ENCODE measurements around the gene TBCEL.
"Not testable (repeated sequence)": the region's sequence is repeated elsewhere in the genome, so short reads cannot be mapped to it uniquely, and the experiment has no call there.

The TBCEL gene

GRCh38 chr11:121018746-121019145 lies 5.2 kb upstream of the TBCEL start:
- Histone ChIP-seq H3K27me3 (ENCODE audit: insufficient read depth, low read depth, severe bottlenecking) (no peaks in the 10 kb centered on the region), H3K36me3 (no peaks in the 10 kb centered on the region), H3K9me3 (ENCODE audit: severe bottlenecking) (no peaks in the 10 kb centered on the region), H3K27ac (peak overlapping the region; percentile 31; the same call in 1 of the 2 replicates), H3K4me3 (ENCODE audit: low read depth, low read length) (no peak overlapping the region)
- DNase-seq = peak; percentile 27
- TF ChIP-seq CTCF (IDR thresholded peaks at IDR 0.05; ENCODE audit: low read depth, low read length) = no peak

GRCh38 chr11:121021718-121022117 lies 2.2 kb upstream of the TBCEL start:
- not testable (repeated sequence) for H3K36me3 ChIP-seq; H3K4me3 ChIP-seq (ENCODE audit: low read depth, low read length); H3K27ac ChIP-seq; DNase-seq; H3K27me3 ChIP-seq (ENCODE audit: insufficient read depth, low read depth, severe bottlenecking); H3K9me3 ChIP-seq (ENCODE audit: severe bottlenecking)

GRCh38 chr11:121024989-121025388 lies 1.1 kb downstream of the TBCEL start:
- DNase-seq = no peak

GRCh38 chr11:121029153-121029552 lies 5.3 kb downstream of the TBCEL start:
- DNase-seq = no peak
- no peak overlapping the region for H3K4me3 ChIP-seq (ENCODE audit: low read depth, low read length)
- no peaks in the 10 kb centered on the region for H3K36me3 ChIP-seq
- TF ChIP-seq CTCF (IDR thresholded peaks at IDR 0.05; ENCODE audit: low read depth, low read length) = no peak
- no peaks in the 10 kb centered on the region for H3K27me3 ChIP-seq (ENCODE audit: insufficient read depth, low read depth, severe bottlenecking)
- no peak overlapping the region for H3K27ac ChIP-seq
- no peaks in the 10 kb centered on the region for H3K9me3 ChIP-seq (ENCODE audit: severe bottlenecking)

More at GRCh38 chr11:121024989-121025388, 1.1 kb downstream of the TBCEL start:
- Histone ChIP-seq H3K4me3 (ENCODE audit: low read depth, low read length) (peak overlapping the region; percentile 91; the same call in 1 of the 2 replicates), H3K9me3 (ENCODE audit: severe bottlenecking) (no peaks in the 10 kb centered on the region), H3K27me3 (ENCODE audit: insufficient read depth, low read depth, severe bottlenecking) (no peaks in the 10 kb centered on the region), H3K36me3 (no peaks in the 10 kb centered on the region), H3K27ac (no peak overlapping the region)
- TF ChIP-seq CTCF (IDR thresholded peaks at IDR 0.05; ENCODE audit: low read depth, low read length) = no peak

- H3K27ac ChIP-seq = no peak overlapping the region
- no peaks in the 10 kb centered on the region for H3K36me3 ChIP-seq
- no peak for TF ChIP-seq CTCF (IDR thresholded peaks at IDR 0.05; ENCODE audit: low read depth, low read length)
- no peaks in the 10 kb centered on the region for H3K27me3 ChIP-seq (ENCODE audit: insufficient read depth, low read depth, severe bottlenecking)
- DNase-seq = no peak
- H3K9me3 ChIP-seq (ENCODE audit: severe bottlenecking) = no peaks in the 10 kb centered on the region
- no peak overlapping the region for H3K4me3 ChIP-seq (ENCODE audit: low read depth, low read length)
These were observed 6.0 kb downstream of the TBCEL start for GRCh38 chr11:121029813-121030445.

GRCh38 chr11:121031167-121031566 lies 7.3 kb downstream of the TBCEL start:
- H3K27me3 ChIP-seq (ENCODE audit: insufficient read depth, low read depth, severe bottlenecking) = no peaks in the 10 kb centered on the region

GRCh38 chr11:121031648-121032047 lies 7.7 kb downstream of the TBCEL start:
- not testable (repeated sequence) for DNase-seq; H3K4me3 ChIP-seq (ENCODE audit: low read depth, low read length); H3K9me3 ChIP-seq (ENCODE audit: severe bottlenecking); H3K36me3 ChIP-seq; H3K27me3 ChIP-seq (ENCODE audit: insufficient read depth, low read depth, severe bottlenecking); H3K27ac ChIP-seq

More at GRCh38 chr11:121031167-121031566, 7.3 kb downstream of the TBCEL start:
- no peaks in the 10 kb centered on the region for H3K36me3 ChIP-seq
- H3K4me3 ChIP-seq (ENCODE audit: low read depth, low read length) = no peak overlapping the region
- no peak overlapping the region for H3K27ac ChIP-seq
- TF ChIP-seq CTCF (IDR thresholded peaks at IDR 0.05; ENCODE audit: low read depth, low read length) = no peak
- DNase-seq = no peak
- H3K9me3 ChIP-seq (ENCODE audit: severe bottlenecking) = no peaks in the 10 kb centered on the region
